CD14-positive monocyte (primary cell): Measurements from ENCODE around the gene ARHGEF6. TPM values are rescaled to one million over a fixed set of nuclear protein-coding genes. Genes with fewer than 3 reads are reported as not detected.

Experiments used
- DNase-seq, 3 donors: peaks; one replicate each; pipeline ENCODE4 v3.0.0-alpha.2; 2011 to 2022
- H2AFZ ChIP-seq: 2 replicates; pipeline ENCODE4 v1.6.0; 2012; ENCODE audit warnings: mild to moderate bottlenecking, low read depth, low read length, inconsistent platforms; ENCODE audit not compliant: insufficient read depth, poor library complexity, severe bottlenecking
- H3K27ac ChIP-seq, 2 donors: 1 replicate in 1 of 2; 2 replicates in 1 of 2; pipeline ENCODE4 v1.5.1; 2012 to 2013; ENCODE audit warnings: low read length in 2 of 2, control low read depth in 1 of 2, inconsistent platforms in 1 of 2, low read depth in 1 of 2, mild to moderate bottlenecking in 1 of 2
- H3K27me3 ChIP-seq, 2 donors: one replicate each; pipeline versions ENCODE4 v1.6.0 to v1.6.1; 2011 to 2013; ENCODE audit warnings: low read length in 2 of 2; ENCODE audit not compliant: control insufficient read depth in 2 of 2, insufficient read depth in 2 of 2
- H3K36me3 ChIP-seq, 2 donors: replicated peaks in 1 of 2; 1 replicate in 1 of 2; 2 replicates in 1 of 2; pipeline versions ENCODE4 v1.5.1 to v1.6.1; 2012 to 2013; ENCODE audit warnings: low read length in 2 of 2, control low read depth in 1 of 2, inconsistent platforms in 1 of 2, mild to moderate bottlenecking in 1 of 2; ENCODE audit not compliant: insufficient read depth in 2 of 2, control insufficient read depth in 1 of 2
- H3K4me1 ChIP-seq, 2 donors: 1 replicate in 1 of 2; 2 replicates in 1 of 2; pipeline versions ENCODE4 v1.5.1 to v1.6.1; 2012 to 2013; ENCODE audit warnings: low read length in 2 of 2, control low read depth in 1 of 2, inconsistent platforms in 1 of 2, mild to moderate bottlenecking in 1 of 2, moderate library complexity in 1 of 2; ENCODE audit not compliant: insufficient read depth in 2 of 2, control insufficient read depth in 1 of 2
- H3K4me2 ChIP-seq: replicated peaks from 2 replicates; pipeline ENCODE3; 2012; ENCODE audit warnings: low read length, moderate library complexity, mild to moderate bottlenecking; ENCODE audit not compliant: poor library complexity, severe bottlenecking; ENCODE audit errors: extremely low read depth
- H3K4me3 ChIP-seq, 3 experiments: fragments of 200-600 bp in 1 of 3; sonication (generic) in 1 of 3; replicated peaks in 1 of 3; 1 replicate in 2 of 3; 2 replicates in 1 of 3; pipeline ENCODE4 v1.5.1; 2011 to 2013; ENCODE audit warnings: low read length in 3 of 3, mild to moderate bottlenecking in 3 of 3, control low read depth in 2 of 3, low read depth in 2 of 3, inconsistent platforms in 1 of 3, moderate library complexity in 1 of 3
- H3K79me2 ChIP-seq: 2 replicates; pipeline ENCODE4 v1.6.0; 2012; ENCODE audit warnings: mild to moderate bottlenecking, control low read depth, inconsistent platforms, low read length, moderate library complexity; ENCODE audit not compliant: insufficient read depth
- H3K9ac ChIP-seq: 2 replicates; pipeline ENCODE4 v1.6.0; 2017; ENCODE audit warnings: low read length, mild to moderate bottlenecking; ENCODE audit not compliant: insufficient read depth, poor library complexity, severe bottlenecking
- H3K9me3 ChIP-seq, 2 donors: replicated peaks in 1 of 2; 1 replicate in 1 of 2; 2 replicates in 1 of 2; pipeline versions ENCODE4 v1.5.1 to v1.6.1; 2012 to 2013; ENCODE audit warnings: low read length in 2 of 2, control low read depth in 1 of 2; ENCODE audit not compliant: control insufficient read depth in 1 of 2, insufficient read depth in 1 of 2
- H4K20me1 ChIP-seq: 2 replicates; pipeline ENCODE4 v1.6.0; 2012; ENCODE audit warnings: mild to moderate bottlenecking, low read length, control low read depth, moderate library complexity; ENCODE audit not compliant: insufficient read depth
- H3K27ac Mint-ChIP-seq, 7 donors: one replicate each; pipeline ENCODE4 v1.8.0; 2020; ENCODE audit warnings: mild to moderate bottlenecking in 7 of 7, mixed read lengths in 7 of 7, moderate library complexity in 6 of 7, inconsistent platforms in 2 of 7
- H3K27me3 Mint-ChIP-seq, 3 donors: one replicate each; pipeline ENCODE4 v1.8.0; 2021 to 2022; ENCODE audit warnings: low read depth in 3 of 3, mild to moderate bottlenecking in 3 of 3, mixed read lengths in 3 of 3, moderate library complexity in 3 of 3, inconsistent platforms in 1 of 3
- H3K36me3 Mint-ChIP-seq, 2 donors: one replicate each; pipeline ENCODE4 v1.8.0; 2020; ENCODE audit warnings: mixed read lengths in 2 of 2, inconsistent platforms in 1 of 2, mild to moderate bottlenecking in 1 of 2
- H3K4me1 Mint-ChIP-seq: one replicate; pipeline ENCODE4 v1.8.0; 2020; ENCODE audit warnings: mild to moderate bottlenecking, mixed read lengths
- H3K4me3 Mint-ChIP-seq, 2 donors: one replicate each; pipeline ENCODE4 v1.8.0; 2020; ENCODE audit warnings: mild to moderate bottlenecking in 2 of 2, mixed read lengths in 2 of 2, moderate library complexity in 1 of 2
- H3K9me3 Mint-ChIP-seq, 7 donors: one replicate each; pipeline ENCODE4 v1.8.0; 2020 to 2022; ENCODE audit warnings: mixed read lengths in 7 of 7, mild to moderate bottlenecking in 6 of 7, moderate library complexity in 6 of 7, inconsistent platforms in 2 of 7
- CTCF ChIP-seq: fragments of 200-600 bp; IDR thresholded peaks from one replicate; pipeline ENCODE4 v1.8.0; 2022; ENCODE audit warnings: antibody characterized with exemption, mild to moderate bottlenecking
- WGBS: methylation state at CpG from one replicate; pipeline ENCODE4 v1.1.5; 2013; ENCODE audit warnings: missing lambda C conversion rate; ENCODE audit not compliant: insufficient coverage; 5-methylcytosine and 5-hydroxymethylcytosine counted together
- intact Hi-C, 2 donors: fragments of 100-400 bp; cut with micrococcal nuclease; formaldehyde crosslinking; loops; one replicate each; pipeline versions ENCODE4 v1.15.0 to v1.15.1; 2023
- polyA plus RNA-seq, 3 donors: library from polyadenylated mRNA; depleted of rRNA in 1 of 3; unstranded in 2 of 3; stranded (reverse) in 1 of 3; fragments of 300-500 nt in 2 of 3; fragments of >200 nt in 1 of 3; fragmentation: Illumina TruSeq in 2 of 3; gene quantifications; 1 replicate in 2 of 3; 2 replicates in 1 of 3; pipeline ENCODE4 v1.2.3, GENCODE V29; 2012 to 2021

Gene ARHGEF6
- polyA plus RNA-seq, 3 donors: 51.4 to 79.2 (median 57.0) TPM

- no peak for TF ChIP-seq CTCF
- intact Hi-C loops: no loop called here
- no CpG with 5 or more reads among the region's 5 CpGs for WGBS
- Mint-ChIP-seq H3K4me1 (peaks cover 10% of the 10 kb centered on the region), H3K36me3 (peaks cover 0 to 3% of the 10 kb centered on the region in 2 donors), H3K27ac (no peak overlapping the region), H3K9me3 (peaks cover 0 to 3% (median 1%) of the 10 kb centered on the region in 7 donors), H3K4me3 (no peak overlapping the region), H3K27me3 (peaks cover 0 to 6% (median 1%) of the 10 kb centered on the region in 3 donors)
- Histone ChIP-seq H4K20me1 (no peaks in the 10 kb centered on the region), H2AFZ (no peak overlapping the region), H3K27me3 (no peaks in the 10 kb centered on the region), H3K36me3 (no peaks in the 10 kb centered on the region), H3K27ac (no peak overlapping the region), H3K9ac (no peak overlapping the region), H3K9me3 (no peaks in the 10 kb centered on the region), H3K4me2 (no peak overlapping the region), H3K79me2 (no peaks in the 10 kb centered on the region), H3K4me1 (no peaks in the 10 kb centered on the region), H3K4me3 (no peak overlapping the region)
- DNase-seq: no peak
These were observed 134.0 kb downstream of the ARHGEF6 start for GRCh38 chrX:136646602-136647239.

- no peak overlapping the region for H3K9ac ChIP-seq
- peaks cover 0 to 7% (median 1%) of the 10 kb centered on the region in 3 donors for H3K27me3 Mint-ChIP-seq
- H3K79me2 ChIP-seq: no peaks in the 10 kb centered on the region
- no peak for DNase-seq
- no peaks in the 10 kb centered on the region for H3K4me1 ChIP-seq
- peak overlapping the region in 1 of 2 donors; percentile 12 for H3K4me3 Mint-ChIP-seq
- H3K4me3 ChIP-seq: no peak overlapping the region
- H3K36me3 ChIP-seq: no peaks in the 10 kb centered on the region
- H3K27me3 ChIP-seq: no peaks in the 10 kb centered on the region
- no CpG with 5 or more reads among the region's 1 CpG for WGBS
- no peak overlapping the region for H3K27ac Mint-ChIP-seq
- no peak overlapping the region for H3K4me2 ChIP-seq
- peaks cover 0 to 3% (median 1%) of the 10 kb centered on the region in 7 donors for H3K9me3 Mint-ChIP-seq
- intact Hi-C loops: no loop called here
- H2AFZ ChIP-seq: no peak overlapping the region
- H4K20me1 ChIP-seq: no peaks in the 10 kb centered on the region
- H3K4me1 Mint-ChIP-seq: peaks cover 20% of the 10 kb centered on the region
- H3K27ac ChIP-seq: no peak overlapping the region
- H3K9me3 ChIP-seq: no peaks in the 10 kb centered on the region
- TF ChIP-seq CTCF: no peak
- H3K36me3 Mint-ChIP-seq: peaks cover 0 to 3% of the 10 kb centered on the region in 2 donors
These were observed 137.5 kb downstream of the ARHGEF6 start for GRCh38 chrX:136643243-136643642.
